GM13976 (cell line): ENCODE measurements around the gene APOBEC3G.
"Not testable (repeated sequence)": the region's sequence is repeated elsewhere in the genome, so short reads cannot be mapped to it uniquely, and the experiment has no call there.

Source experiments
- DNase-seq: peaks from one replicate; pipeline ENCODE4 v3.0.0; 2012; ENCODE audit warnings: low spot score
- CTCF ChIP-seq: IDR thresholded peaks from 2 replicates; pipeline ENCODE4 v1.5.1; 2012; ENCODE audit warnings: borderline replicate concordance, mild to moderate bottlenecking; ENCODE audit not compliant: insufficient read depth; ENCODE audit errors: extremely low read depth, missing control alignments, control extremely low read depth
- in situ Hi-C: fragments of 300-500 bp; cut with MboI; formaldehyde crosslinking; loops from one replicate; pipeline ENCODE4 v1.12.0; 2022; ENCODE audit warnings: low sequenced_read_pairs, mixed read lengths, inconsistent platforms; ENCODE audit not compliant: unreplicated experiment

APOBEC3G gene

GRCh38 chr22:39077026-39077840 lies at the start of gene APOBEC3G:
Gene APOBEC3G, plus strand, starts transcription at chr22:39077275. Its CDS starts 87 bp downstream, at chr22:39077362.
- in situ Hi-C loops, DNase-seq: not testable (repeated sequence)

- no peak for DNase-seq
- in situ Hi-C loops = no loop called here
- no peak for TF ChIP-seq CTCF
Measured at GRCh38 chr22:39027717-39028116, 49.4 kb upstream of the APOBEC3G start.

DNA sequence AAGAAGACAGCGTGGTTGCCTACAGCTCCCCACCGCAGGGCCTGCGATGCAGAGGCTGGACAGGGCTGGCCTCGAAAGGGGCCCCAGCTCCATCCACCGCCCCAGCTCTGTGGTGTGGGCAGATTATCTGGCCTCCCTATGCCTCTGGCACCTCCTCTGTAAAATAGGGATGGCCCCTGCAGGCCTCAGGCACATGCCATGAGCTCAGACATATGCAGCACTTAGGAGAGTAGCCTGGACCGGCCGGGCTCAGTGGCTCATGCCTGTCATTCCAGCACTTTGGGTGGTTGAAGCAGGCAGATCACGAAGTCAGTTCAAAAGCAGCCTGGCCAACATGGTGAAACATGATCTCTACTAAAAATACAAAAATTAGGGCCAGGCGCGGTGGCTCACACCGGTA lies 48.8 kb upstream of the APOBEC3G start:
- no peak for TF ChIP-seq CTCF
- in situ Hi-C loops = no loop called here
- no peak for DNase-seq

- DNase-seq = no peak
- TF ChIP-seq CTCF = no peak
- in situ Hi-C loops = no loop called here
Measured at GRCh38 chr22:39029227-39029626, 47.8 kb upstream of the APOBEC3G start.

GRCh38 chr22:39030705-39031104 lies 46.4 kb upstream of the APOBEC3G start:
- no peak for TF ChIP-seq CTCF
- in situ Hi-C loops = no loop called here

GRCh38 chr22:39031434-39032295 lies 45.4 kb upstream of the APOBEC3G start:
- DNase-seq, in situ Hi-C loops: not testable (repeated sequence)

More at GRCh38 chr22:39030705-39031104, 46.4 kb upstream of the APOBEC3G start:
- no peak for DNase-seq

DNA sequence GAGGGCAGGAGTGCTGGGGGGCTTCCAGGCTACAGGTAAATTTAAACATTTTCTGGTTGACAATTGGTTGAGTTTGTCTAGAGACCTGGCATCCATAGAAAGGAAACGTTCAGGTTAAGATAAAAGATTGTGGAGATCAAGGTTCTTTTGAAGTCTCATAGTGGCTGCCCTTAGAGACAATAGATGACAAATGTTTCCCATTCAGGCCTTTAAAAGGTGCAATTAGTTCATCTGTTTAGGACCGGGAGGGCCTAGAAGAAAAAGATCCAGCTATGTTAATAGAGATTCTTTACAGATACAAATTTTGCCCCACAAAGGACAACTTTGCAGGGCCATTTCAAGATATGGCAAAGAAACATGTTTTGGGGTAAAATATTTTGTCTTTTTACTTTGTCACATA lies 40.0 kb upstream of the APOBEC3G start:
- in situ Hi-C loops, DNase-seq: not testable (repeated sequence)
